GM06990 (cell line): ENCODE data around the gene STRA6.

Source experiments
- DNase-seq: peaks from one replicate; pipeline ENCODE4 v3.0.0-alpha.2; 2011; ENCODE audit not compliant: insufficient read length; ENCODE audit errors: extremely low read depth
- H3K27me3 ChIP-seq: replicated peaks from 2 replicates; pipeline ENCODE4 v1.6.0; 2011; ENCODE audit warnings: low read length; ENCODE audit not compliant: control insufficient read depth, insufficient read depth
- H3K36me3 ChIP-seq: 2 replicates; pipeline ENCODE4 v1.5.1; 2011; ENCODE audit warnings: low read length; ENCODE audit not compliant: control insufficient read depth, insufficient read depth
- H3K4me3 ChIP-seq: replicated peaks from 2 replicates; pipeline ENCODE4 v1.5.1; 2011; ENCODE audit warnings: low read depth, mild to moderate bottlenecking, control low read depth, low read length
- TF ChIP-seq, protein P1 (sequence below): IDR thresholded peaks from 2 replicates; pipeline ENCODE4 v1.5.1; 2011; ENCODE audit warnings: low read length, control low read depth, mild to moderate bottlenecking, inconsistent platforms; ENCODE audit not compliant: insufficient read depth, poor library complexity, severe bottlenecking

STRA6 gene

GRCh38 chr15:74231475-74231874, 28.9 kb upstream of the STRA6 start:
- H3K4me3 ChIP-seq: no peak overlapping the region
- no peaks in the 10 kb centered on the region for H3K36me3 ChIP-seq
- TF ChIP-seq, protein P1, sequence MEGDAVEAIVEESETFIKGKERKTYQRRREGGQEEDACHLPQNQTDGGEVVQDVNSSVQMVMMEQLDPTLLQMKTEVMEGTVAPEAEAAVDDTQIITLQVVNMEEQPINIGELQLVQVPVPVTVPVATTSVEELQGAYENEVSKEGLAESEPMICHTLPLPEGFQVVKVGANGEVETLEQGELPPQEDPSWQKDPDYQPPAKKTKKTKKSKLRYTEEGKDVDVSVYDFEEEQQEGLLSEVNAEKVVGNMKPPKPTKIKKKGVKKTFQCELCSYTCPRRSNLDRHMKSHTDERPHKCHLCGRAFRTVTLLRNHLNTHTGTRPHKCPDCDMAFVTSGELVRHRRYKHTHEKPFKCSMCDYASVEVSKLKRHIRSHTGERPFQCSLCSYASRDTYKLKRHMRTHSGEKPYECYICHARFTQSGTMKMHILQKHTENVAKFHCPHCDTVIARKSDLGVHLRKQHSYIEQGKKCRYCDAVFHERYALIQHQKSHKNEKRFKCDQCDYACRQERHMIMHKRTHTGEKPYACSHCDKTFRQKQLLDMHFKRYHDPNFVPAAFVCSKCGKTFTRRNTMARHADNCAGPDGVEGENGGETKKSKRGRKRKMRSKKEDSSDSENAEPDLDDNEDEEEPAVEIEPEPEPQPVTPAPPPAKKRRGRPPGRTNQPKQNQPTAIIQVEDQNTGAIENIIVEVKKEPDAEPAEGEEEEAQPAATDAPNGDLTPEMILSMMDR: no peak
- no peaks in the 10 kb centered on the region; the same call in 1 of the 2 replicates for H3K27me3 ChIP-seq
- no peak for DNase-seq

DNA sequence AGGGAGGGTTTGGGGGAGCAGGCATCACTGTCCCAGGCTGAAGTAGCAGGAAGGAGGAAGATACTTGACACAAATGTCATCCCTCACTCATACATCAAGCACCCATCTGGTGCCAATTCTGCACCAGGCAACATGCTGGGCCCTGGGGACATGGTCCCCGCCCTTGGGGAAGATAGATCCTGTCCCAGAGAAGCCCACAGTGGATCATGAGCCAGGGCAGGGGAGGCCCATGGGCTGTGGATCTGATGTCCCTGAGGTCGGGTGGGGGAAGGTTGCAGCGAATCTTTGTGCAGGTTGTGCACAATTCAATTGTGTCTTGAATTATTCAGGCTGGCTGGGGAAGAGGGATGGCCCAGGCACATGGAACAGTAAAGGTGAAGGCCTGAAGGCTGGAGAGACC, 27.1 kb upstream of the STRA6 start:
- H3K27me3 ChIP-seq: no peaks in the 10 kb centered on the region; the same call in 1 of the 2 replicates
- DNase-seq: no peak
- H3K4me3 ChIP-seq: no peak overlapping the region
- no peaks in the 10 kb centered on the region for H3K36me3 ChIP-seq
- TF ChIP-seq, protein P1: no peak

GRCh38 chr15:74228723-74229081, 26.1 kb upstream of the STRA6 start:
- TF ChIP-seq, protein P1: no peak
- Histone ChIP-seq H3K4me3 (no peak overlapping the region), H3K36me3 (no peaks in the 10 kb centered on the region), H3K27me3 (no peaks in the 10 kb centered on the region; the same call in 1 of the 2 replicates)
- no peak for DNase-seq

GRCh38 chr15:74227968-74228722, 25.6 kb upstream of the STRA6 start:
- Histone ChIP-seq H3K36me3 (no peaks in the 10 kb centered on the region), H3K27me3 (no peaks in the 10 kb centered on the region; the same call in 1 of the 2 replicates), H3K4me3 (no peak overlapping the region)
- TF ChIP-seq, protein P1: no peak
- DNase-seq: no peak

GRCh38 chr15:74226761-74227540, 24.4 kb upstream of the STRA6 start:
- no peaks in the 10 kb centered on the region for H3K36me3 ChIP-seq
- TF ChIP-seq, protein P1: no peak
- H3K27me3 ChIP-seq: no peaks in the 10 kb centered on the region; the same call in 1 of the 2 replicates
- DNase-seq: no peak
- H3K4me3 ChIP-seq: no peak overlapping the region
